GM21526 (cell line): ENCODE data around the gene RHBDD2.
A peak's percentile ranks its signal among the peaks of the same experiment; 100 is the strongest.
"Not testable (repeated sequence)": the region's sequence is repeated elsewhere in the genome, so short reads cannot be mapped to it uniquely, and the experiment has no call there.

Source experiments
- ATAC-seq: cut with Tn5 transposase; IDR thresholded peaks from one replicate; pipeline ENCODE4 v1.9.1; 2021; ENCODE audit warnings: moderate library complexity; ENCODE audit not compliant: unreplicated experiment, low FRiP score

RHBDD2 gene

DNA sequence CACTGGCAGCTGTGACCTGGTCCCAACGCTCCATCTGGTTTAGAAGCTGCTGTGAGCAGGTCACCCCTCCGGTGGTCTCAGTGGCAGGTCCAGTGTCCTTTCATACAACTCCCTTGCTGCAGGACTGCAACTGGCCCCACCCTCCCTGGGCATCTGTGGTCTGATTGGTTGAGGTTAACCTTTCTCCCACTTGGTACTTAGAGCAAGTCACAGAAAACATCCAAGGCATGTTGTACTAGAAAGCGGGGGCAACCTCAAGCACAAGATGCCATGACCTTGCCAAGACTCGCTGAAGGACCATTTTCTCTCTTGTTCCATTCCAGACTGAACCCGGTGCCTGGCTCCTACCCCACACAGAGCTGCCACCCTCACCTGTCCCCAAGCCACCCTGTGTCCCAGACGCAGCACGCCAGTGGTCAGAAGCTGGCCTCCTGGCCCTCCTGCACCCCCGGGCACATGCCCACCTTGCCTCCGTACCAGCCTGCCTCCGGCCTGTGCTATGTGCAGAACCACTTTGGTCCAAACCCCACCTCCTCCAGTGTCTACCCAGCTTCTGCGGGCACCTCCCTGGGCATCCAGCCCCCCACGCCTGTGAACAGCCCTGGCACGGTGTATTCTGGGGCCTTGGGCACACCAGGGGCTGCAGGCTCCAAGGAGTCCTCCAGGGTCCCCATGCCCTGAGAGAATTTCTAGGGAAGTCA is 9.0 kb downstream of the RHBDD2 start:
- no peak for ATAC-seq

DNA sequence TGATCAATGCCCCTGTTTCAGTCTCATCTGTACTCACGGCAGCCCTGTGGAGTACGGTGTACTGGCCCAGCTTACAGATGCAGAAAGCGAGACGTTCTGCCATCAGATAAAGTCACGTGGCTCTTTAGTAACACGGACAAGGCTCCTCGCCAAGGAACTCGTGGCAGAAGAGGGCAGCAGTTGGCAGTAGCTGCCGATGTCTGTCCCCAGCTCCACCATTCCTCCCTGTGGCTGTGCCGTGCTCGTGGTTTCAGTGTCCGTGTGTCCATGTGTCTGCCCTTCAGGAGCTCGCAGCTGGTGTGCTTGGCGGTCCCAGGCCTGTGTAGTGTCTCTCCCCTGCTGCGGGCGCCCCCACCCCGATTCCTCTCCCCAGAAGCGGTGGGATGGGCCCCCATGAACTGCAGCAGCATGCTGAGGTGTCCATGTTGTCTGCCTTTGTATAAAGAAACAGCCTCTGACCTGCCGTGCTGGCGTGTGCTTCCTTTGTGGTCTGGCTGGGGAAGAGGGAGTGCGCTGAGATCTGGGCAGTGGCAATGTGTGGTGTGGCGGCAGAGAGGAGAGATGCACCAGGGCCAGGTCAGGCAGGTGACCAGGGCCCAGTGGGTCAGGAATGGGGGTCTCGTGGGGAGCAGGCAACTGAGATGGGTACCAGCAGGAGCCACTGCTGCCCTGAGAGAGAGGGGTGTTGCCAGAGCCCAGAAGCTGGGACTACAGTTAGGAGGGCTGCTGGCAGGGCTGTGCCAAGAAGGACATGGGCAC is 9.8 kb downstream of the RHBDD2 start:
- ATAC-seq = no peak

DNA sequence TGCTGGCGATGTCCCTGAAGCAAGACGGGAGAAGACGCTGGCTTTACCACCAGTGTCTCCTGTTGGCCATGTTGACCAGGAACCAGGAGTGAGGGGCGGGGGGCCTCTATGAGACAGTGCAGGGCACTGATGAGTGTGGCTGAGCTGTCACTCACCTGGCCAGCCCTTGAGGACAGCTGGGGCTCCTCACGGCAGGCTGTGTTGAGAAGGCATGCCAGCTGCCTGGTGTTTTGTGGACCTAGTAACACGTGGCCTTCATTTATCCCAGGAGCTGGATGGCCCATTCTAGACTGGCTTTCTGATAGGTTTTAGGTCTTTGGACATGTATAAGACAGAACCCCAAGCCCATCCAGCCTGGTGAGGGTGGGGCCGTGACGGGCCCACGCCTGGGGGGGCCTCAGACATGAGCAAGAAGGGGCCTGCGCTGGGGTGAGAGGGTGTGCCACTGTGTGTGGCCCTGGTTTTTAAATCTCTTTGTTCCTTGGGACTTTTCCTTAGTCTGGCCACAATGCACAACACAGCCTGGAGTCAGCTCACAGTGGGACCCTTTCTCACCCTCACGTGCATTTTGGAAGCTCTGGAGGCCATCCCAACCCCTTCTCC is 10.5 kb downstream of the RHBDD2 start:
- ATAC-seq = no peak

DNA sequence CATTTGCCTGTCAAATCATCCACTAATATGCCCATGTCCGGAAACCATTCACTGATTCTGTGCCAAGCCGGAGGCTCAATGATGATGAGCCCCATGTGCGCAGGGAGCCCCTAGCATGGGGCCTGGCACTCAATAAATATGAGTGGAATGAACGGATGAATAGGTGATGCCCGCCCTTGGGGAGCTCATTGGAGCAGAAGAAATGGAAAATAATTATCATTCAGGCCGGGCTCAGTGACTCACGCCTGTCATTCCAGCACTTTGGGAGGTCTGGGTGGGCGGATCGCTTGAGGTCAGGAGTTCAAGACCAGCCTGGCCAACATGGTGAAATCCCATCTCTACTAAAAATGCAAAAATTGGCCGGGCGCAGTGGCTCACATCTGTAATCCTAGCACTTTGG is 11.0 kb downstream of the RHBDD2 start:
- no peak for ATAC-seq

DNA sequence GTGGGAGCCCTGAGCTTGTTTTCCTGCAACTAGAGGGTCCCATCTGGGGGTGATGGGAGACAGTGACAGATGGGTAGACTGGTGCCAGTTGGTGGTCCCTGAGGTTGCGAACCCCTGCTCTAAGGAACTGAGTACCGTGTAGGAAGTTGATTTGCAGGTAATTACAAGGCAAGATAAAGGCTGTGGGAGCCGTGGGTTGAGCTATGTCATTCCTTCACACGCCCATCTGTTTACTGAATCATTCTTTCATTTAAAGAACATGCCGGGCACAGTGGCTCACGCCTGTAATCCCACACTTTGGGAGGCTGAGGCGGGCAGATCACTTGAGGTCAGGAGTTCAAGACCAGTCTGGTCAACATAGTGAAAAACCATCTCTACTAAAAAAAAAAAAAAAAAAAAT is 12.4 kb downstream of the RHBDD2 start:
- not testable (repeated sequence) for ATAC-seq

DNA sequence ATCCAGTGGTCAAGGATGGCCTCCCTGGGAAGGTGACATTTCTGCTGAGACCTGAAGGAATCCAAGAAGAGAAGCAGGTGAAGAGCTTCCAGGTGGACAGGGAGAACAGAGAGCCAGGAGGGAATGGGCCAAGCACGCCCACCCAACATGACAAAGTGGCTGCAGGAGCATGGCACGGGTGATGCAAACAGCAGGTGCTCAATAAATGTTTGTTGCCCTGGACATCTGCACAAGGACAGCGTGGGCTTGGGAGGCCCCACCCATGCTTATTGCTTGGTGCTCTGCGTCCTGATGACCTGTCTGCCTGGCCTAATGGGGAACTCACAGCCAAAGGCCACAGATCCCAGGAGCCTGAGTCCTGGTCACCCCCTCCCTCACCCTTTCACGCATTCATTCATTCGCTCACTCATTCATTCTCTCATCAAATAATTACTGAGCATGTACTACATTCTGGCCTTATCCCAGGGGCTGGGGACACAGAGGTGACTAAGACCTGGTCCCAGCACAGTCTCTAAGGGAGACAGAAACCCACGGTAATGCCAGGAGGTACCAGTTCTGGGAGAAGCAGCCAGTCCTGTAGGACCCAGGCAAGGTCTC is 13.1 kb downstream of the RHBDD2 start:
- no peak for ATAC-seq

DNA sequence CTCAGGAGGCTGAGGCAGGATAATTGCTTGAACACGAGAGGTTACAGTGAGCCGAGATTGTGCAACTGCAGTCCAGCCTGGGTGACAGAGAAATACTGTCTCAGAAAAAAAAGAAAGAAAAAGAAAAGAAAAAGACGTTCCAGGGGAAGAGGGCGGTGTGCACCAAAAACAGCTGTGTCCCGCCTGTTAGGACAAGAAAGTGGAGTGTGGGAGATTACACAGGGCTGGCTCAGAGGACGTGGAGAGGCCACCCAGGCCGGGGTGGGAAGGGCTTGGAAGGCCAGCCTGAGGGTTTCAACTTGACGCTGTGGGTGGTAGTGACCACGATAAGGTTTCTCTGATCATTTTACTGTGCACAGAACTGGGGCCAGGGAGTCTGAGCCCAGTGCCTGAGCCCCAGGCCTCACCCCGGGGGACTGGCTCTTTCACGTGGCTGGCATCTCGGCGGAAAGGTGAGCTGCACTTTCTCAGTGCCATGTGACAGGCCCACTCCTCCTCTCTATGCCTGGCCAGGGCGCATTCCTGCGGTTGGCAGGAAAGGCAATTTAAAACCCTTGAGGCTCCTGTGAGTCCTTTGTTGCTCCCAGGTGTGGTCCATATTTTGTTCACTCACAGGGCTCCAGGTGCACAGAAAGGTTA is 13.9 kb downstream of the RHBDD2 start:
- ATAC-seq = no peak

DNA sequence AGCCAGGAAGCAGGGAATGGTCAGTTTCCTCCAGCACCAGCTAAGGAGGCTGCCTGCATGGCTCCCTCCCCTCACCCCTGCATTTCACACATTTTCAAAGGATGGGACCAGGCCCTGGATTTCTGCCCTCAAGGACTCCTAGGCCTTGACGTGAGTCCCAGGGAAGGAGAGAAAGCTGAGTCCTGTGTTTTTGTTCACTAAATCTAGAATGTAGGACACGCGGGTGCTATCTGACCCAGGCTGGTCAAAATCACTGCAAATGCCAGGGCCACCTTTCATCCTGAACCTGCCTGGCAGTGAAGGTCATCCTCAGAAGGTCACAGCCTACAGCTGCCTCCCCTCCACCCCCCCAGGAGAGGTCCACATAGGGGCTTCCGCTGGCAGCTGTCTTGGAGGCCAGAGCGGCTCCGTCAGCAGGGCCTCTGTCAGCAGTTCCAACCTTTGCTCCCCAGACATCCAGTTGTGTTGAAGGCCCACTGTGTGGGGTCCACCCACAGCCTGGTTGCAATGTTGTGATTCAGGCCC is 18.0 kb downstream of the RHBDD2 start:
- no peak for ATAC-seq

DNA sequence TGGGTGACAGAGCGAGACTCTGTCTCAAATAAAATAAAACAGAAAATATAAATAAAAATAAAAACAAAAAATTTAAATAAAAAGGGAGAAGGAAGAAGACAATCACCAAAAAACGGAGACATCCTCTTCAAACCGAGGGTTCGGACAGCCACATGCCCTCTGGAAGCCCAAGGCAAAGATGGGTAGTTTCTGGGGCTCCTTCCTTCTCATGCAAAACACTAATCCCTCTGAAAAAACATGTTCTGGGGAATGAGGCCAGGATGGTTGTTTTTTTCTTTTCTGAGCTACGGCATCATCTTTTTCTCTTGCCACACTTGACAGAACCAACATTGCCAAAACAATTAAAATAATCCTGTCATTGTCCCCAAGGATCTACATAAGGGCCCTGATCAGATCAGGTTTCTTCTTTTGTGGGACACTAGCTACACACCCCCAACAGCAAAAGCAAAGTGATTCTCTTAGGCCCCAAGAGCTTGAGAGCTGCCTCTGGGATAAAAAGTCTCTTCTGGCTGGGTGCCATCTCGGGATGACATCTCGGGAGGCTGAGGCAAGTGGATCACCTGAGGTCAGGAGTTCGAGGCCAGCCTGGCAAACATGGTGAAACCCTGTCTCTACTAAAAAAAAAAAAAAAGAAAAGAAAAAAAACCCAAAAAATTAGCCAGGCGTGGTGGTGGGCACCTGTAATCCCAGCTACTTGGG is 21.9 kb downstream of the RHBDD2 start:
- no peak for ATAC-seq

DNA sequence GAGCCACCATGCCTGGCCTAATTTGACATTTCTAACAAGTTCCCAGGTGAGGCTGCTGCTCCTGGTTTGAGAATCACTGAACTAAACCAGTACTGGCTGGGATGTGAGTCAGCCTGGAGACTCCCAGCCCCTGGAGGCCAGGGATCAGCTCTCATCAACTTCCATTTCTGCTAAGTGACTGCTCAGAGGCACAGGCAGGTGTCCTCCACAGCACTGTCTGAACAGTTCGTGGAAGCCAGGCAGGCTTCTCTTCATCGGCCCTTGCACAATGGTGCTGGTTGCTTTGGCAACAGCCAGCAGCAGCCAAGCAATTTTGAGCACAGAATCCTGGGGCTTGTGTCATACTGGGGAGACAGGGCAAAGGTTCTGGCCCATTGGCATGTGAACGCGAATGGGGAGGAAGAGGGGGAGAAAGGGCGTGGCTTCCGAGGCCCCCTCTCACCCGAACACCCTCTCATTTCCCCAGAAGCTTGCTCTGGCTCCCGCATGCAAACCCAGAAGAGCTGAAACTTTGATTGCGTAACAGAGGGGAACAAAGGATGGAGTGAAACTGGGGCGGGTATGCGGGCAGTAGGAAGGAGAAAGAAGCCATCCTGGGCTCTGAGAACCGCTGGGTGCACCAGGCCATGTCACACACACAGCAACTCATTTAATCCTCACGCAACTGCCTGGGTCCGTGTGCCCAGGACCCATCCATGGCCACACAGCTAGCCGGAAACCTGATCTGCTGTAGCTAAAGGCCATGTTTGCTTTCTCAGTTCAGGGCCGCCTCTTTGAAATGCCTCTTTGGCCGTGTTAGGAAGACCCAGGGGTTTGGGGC is 27.2 kb downstream of the RHBDD2 start:
- no peak for ATAC-seq

DNA sequence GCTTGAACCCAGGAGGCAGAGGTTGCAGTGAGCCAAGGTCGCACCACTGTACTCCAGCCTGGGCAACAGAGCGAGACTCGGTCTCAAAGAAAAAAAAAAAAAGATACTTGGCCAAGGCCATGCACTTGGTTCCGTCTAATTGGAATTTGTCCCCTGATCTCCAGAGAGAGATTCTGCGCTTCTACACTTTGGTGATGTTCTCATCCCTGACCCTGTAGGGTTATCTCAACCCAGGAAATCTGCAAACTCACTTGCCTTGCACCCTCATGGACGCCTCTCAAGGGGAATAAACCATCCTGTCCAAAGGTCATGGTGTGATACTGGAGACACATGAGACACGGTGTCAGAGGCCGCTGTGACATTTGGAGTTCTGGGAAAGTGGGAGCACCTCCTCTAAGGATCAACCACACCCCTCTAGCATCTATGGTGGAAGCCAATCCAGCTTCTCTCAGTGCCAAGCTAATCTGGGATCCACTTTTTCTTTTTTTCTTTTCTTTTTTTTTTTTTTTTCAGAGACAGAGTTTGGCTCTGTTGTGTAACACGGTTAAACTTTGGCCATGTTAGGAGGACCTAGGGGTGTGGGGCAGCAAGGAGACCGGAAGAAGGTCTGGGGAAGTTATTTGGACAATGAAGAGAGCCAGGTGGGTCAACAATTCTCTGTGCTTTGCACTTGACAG is 28.3 kb downstream of the RHBDD2 start:
- no peak for ATAC-seq

DNA sequence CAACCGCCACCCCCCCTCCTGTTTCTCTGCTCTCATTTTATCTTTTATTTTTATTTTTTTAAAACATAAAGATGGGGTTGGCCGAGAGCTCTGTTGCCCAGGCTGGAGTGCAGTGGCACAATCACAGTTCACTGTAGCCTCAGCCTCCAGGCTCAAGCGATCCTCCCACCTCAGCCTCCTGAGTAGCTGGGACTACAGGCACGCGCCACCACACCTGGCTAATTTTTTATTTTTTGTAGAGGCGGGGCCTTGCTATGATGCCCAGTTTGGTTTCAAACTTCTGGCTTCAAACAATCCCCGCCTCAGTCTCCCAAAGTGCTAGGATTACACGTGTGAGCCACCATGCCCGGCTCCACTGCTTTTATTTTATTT is 28.8 kb downstream of the RHBDD2 start:
- ATAC-seq = not testable (repeated sequence)

DNA sequence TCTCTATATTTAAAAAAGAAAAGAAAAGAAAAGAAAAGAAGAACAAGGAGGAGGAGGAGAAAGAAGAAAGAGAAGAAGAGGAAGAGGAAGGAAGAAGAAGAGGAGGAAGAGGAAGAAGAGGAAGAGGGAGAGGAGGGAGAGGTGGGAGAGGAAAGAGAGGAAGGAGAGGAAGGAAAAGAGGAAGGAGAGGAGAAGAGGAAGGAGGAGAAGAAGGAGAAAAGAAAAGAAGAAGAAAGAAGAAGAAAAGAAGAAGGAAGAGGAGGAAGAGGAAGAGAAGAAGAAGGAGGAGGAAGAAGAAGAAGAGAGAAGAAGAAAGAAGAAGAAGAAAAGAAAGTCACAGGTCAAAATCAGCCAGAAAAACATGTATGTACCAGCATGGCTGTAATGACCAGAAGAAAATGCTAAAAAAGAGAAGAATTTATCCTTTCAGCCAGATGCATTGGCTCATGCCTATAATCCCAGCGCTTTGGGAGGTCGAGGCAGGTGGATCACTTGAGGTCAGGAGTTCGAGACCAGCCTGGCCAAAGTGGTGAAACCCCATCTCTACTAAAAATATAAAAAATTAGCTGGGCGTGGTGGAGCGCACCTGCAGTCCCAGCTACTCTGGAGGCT is 30.8 kb downstream of the RHBDD2 start:
- ATAC-seq = no peak

DNA sequence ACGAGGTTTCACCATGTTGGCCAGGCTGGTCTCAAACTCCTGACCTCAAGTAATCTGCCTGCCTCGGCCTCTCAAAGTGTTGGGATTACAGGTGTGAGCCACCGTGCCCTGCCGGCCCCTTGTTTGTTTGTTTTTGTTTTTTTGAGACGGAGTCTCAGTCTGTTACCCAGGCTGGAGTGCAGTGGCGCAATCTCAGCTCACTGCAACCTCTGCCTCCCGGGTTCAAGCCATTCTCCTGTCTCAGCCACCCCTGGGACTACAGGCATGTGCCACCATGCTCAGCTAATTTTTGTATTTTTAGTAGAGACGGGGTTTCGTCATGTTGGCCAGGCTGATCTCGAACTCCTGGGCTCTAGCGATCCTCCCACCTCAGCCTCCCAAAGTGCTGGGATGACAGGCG is 32.4 kb downstream of the RHBDD2 start:
- not testable (repeated sequence) for ATAC-seq

DNA sequence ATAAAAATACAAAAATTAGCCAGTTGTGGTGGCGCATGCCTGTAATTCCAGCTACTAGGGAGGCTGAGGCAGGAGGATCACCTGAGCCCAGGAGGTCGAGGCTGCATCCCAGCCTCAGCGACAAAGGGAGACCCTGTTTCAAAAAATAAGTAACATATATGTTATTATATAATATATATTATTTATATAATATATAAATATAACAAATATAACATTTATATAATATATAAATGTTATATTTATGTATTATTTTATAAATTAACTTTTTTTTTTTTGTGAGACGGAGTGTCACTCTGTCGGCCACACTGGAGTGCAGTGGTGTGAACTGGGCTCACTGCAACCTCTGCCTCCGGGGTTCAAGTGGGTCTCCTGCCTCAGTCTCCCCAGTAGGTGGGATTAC is 34.6 kb downstream of the RHBDD2 start:
- no peak for ATAC-seq

DNA sequence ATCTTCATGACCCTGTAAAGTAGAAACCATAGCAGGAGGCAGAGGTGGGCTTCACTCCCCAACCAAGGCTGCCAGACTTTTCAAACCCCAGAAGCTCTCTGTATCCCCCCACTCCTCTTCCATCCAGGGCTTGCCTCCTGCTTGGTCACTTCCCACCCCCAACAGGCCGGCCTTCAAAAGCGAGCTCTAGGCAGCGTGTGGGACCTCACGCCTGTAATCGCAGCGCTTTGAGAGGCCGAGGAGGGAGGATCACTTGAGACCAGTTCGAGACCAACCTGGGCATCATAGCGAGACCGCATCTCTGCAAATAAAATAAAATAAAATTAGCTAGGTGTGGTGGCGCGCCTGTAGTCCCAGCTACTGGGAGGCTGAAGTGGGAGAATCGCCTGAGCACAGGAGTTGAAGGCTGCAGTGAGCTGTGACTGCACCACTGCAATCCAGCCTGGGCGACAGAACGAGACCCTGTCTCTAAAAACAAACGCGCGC is 35.4 kb downstream of the RHBDD2 start:
- no peak for ATAC-seq

DNA sequence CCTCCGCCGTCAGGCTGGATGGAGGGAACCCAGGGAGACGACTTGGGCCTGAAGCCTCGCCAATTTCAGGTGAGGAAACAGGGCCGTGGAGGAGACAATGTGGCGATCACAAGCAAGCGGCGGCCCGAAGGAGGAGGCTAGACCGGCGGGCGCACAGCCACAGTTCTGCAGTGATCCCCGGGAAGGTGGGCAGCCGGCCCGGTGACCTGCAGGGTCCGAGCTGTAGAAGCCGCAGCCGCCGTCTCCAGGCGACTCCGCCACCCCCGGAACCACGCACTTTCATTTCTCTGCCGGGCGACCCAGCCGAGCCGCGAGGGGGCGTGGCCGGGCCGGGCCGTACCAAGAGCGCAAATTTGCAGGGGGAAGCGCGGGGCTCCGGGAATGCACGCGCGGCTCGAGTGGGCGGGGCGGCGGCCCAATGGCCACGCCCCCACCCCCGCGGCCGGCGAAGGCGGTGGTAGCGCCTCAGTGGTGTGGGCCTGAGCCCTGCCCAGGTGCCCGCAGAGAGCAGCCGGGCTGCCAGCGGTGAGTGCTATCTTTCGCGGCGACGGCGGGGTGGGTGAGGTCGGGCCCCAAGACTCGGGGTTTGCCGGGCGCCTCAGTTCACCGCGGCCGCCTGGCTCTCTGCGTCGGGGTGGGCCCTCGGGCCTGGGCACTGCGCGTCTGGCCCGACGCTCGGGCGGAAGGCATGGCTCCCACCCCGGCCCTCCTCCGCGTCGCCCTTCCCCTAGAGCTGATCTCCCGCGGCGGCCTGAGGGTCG is 36.0 kb downstream of the RHBDD2 start, which contains the start of gene POR:
Gene POR (plus strand): TSS at position 501 of the 761 bp plus-strand sequence. CDS start 38,847 bp downstream, outside the sequence.
- ATAC-seq = peak; percentile 83
